ENCODE data around the gene PRR35. TPM values are rescaled to one million over a fixed set of nuclear protein-coding genes. Genes with fewer than 3 reads are reported as not detected.

Gene PRR35
- total and polyA plus RNA-seq, 2 of the 4 experiments (the other 2 are of a cell fraction): not detected

DNA sequence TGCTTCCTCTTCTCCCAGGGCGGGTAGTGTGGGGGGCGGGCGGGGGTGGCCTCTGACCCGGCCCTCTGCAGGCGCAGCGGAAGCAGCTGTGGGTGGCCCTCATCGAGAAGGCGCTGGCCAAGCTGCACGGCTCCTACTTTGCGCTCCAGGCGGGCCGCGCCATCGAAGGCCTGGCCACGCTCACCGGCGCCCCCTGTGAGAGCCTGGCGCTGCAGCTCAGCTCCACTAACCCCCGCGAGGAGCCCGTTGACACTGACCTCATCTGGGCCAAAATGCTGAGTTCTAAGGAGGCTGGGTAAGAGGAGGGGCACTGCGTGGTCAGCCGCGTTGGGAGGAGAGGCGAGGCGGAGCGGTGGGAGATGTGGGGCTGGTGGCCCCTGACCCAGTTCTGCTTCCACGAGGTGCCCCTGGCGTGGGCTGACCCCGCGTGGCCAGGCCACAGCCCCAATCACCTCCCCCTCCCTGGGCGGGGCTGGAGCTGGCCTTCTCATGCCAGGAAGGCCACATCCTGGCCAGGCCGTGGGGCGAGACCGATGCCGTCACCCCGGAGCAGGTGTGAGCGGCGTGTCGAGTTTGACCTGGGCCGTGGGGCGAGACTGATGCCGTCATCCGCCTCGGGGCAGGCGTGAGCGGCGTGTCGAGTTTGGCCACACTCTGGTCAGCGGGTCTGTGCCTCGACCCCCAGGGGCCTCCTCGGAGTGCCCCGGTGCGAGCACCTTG, 10.5 kb upstream of the PRR35 start:
- Histone ChIP-seq H3K9me3 (ENCODE audit: control insufficient read depth, insufficient read depth, low read length) (no peaks in the 10 kb centered on the region), H2BK120ac (ENCODE audit: low read depth, low read length) (no peak overlapping the region), H4K91ac (ENCODE audit: insufficient read depth, low read depth, low read length) (no peak overlapping the region), H2AK9ac (replicated peaks; ENCODE audit: low read depth, low read length, poor library complexity) (peak overlapping the region; percentile 13), H3K27me3 (ENCODE audit: control insufficient read depth, insufficient read depth, low read length) (no peaks in the 10 kb centered on the region), H4K5ac (ENCODE audit: low read depth, low read length) (no peak overlapping the region), H3K79me1 (ENCODE audit: low read depth in 1 of 2, low read length in 2 of 2) (peaks cover 0 to 12% of the 10 kb centered on the region in 2 experiments; a peak in 2 of 4 replicates), H3K27ac (ENCODE audit: insufficient read depth, low read length) (no peak overlapping the region), H2BK20ac (ENCODE audit: low read depth, low read length) (no peak overlapping the region), H3K56ac (ENCODE audit: extremely low read depth, insufficient read depth, low read length) (no peak overlapping the region), H3K18ac (ENCODE audit: low read depth, low read length) (no peak overlapping the region), H2BK5ac (ENCODE audit: low read depth, low read length, poor library complexity, severe bottlenecking) (no peak overlapping the region), H2BK15ac (ENCODE audit: low read depth, low read length) (no peak overlapping the region), H3K14ac (replicated peaks; ENCODE audit: low read depth, low read length) (no peak overlapping the region), H2AFZ (replicated peaks; ENCODE audit: low read length, poor library complexity) (no peak overlapping the region), H3K4me2 (ENCODE audit: low read depth, low read length) (no peak overlapping the region), H3K4me1 (ENCODE audit: control insufficient read depth, insufficient read depth, low read length) (0 out of 2 replicates have a peak, but pooled peaks cover under 1% of the 10 kb centered on the region), H4K8ac (ENCODE audit: low read depth in 2 of 2, low read length in 2 of 2) (no peak overlapping the region), H2AK5ac (ENCODE audit: low read depth, low read length) (no peak overlapping the region), H4K20me1 (ENCODE audit: insufficient read depth, low read length) (peaks cover 16% of the 10 kb centered on the region), H3K9ac (ENCODE audit: low read depth, low read length) (no peak overlapping the region), H3K9me1 (ENCODE audit: insufficient read depth, low read length) (no peaks in the 10 kb centered on the region), H3K4me3 (ENCODE audit: insufficient read depth, low read depth, low read length) (no peak overlapping the region), H3K23ac (ENCODE audit: low read depth, low read length) (no peak overlapping the region), H3K36me3 (ENCODE audit: control insufficient read depth, insufficient read depth, low read length) (peaks cover 32% of the 10 kb centered on the region), H3K4ac (ENCODE audit: low read depth, low read length) (no peak overlapping the region)
- DNase-seq (no peak), ATAC-seq (ENCODE audit: low read depth) (no peak)
- dilution Hi-C loops (cut with HindIII; ENCODE audit: low sequenced_read_pairs, unreplicated experiment): no loop called here
- intact Hi-C loops (cut with micrococcal nuclease): no loop called here
- in situ Hi-C loops (cut with MboI; ENCODE audit: low sequenced_read_pairs): no loop called here
- TF ChIP-seq, protein P1, sequence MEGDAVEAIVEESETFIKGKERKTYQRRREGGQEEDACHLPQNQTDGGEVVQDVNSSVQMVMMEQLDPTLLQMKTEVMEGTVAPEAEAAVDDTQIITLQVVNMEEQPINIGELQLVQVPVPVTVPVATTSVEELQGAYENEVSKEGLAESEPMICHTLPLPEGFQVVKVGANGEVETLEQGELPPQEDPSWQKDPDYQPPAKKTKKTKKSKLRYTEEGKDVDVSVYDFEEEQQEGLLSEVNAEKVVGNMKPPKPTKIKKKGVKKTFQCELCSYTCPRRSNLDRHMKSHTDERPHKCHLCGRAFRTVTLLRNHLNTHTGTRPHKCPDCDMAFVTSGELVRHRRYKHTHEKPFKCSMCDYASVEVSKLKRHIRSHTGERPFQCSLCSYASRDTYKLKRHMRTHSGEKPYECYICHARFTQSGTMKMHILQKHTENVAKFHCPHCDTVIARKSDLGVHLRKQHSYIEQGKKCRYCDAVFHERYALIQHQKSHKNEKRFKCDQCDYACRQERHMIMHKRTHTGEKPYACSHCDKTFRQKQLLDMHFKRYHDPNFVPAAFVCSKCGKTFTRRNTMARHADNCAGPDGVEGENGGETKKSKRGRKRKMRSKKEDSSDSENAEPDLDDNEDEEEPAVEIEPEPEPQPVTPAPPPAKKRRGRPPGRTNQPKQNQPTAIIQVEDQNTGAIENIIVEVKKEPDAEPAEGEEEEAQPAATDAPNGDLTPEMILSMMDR (conservative IDR thresholded peaks at IDR 0.05; ENCODE audit: low read depth, low read length): 0 out of 2 replicates have a peak, but pooled peaks have one; percentile 5
- no peak for TF ChIP-seq CEBPB (IDR thresholded peaks at IDR 0.05; ENCODE audit: low read depth, low read length)
- no TSS peak for BruUV-seq (replicated peaks)
- WGBS, 2 experiments (ENCODE audit: extremely low coverage in 2 of 2, insufficient read length in 1 of 2): 98% methylated on average over 12 of the region's 54 CpGs; no CpG with 5 or more reads in 1 of the 2 experiments
- ChIA-PET CTCF (no interaction called here), POLR2A (ENCODE audit: unreplicated experiment) (interaction anchor here (0.6 kb wide), 1 partner anchor 22 kb away, joined by 3 read pairs; no protein-coding TSS in a partner anchor)
